ENCODE data around the gene NAAA. TPM values are rescaled to one million over a fixed set of nuclear protein-coding genes. Genes with fewer than 3 reads are reported as not detected.

The NAAA gene
- total and polyA plus RNA-seq, 9 of the 15 experiments (the other 6 are each of a cell fraction or from before 2014, with no cell fraction given) = 1.3 to 7.9 (median 5.9) TPM

DNA sequence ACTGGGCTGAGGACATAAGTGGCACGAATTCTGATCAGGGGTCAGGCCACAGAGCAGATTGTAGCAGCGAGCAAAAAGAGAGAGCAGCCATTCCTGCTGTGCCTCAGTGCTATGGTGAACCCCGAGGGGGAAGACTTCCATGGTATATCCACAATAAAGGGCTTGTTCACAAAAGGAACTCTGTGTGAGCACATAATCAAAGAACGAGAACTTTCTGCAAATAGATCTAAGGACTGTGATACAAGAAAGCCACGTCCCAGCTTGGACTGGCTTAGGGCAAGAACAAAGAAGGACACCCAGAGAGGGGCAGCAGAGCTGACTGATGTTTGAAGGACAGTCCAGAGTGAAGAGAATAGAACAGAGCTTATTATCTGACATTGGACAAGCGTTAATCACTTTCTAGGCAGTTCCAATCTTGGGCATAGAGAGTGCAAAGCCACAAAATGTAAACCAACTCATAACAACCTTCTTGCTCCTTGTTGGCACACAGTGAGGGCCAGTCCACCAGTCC, 62.5 kb downstream of the NAAA start:
- Histone ChIP-seq H2AFZ (ENCODE audit: low read depth, low read length) (no peak overlapping the region), H3K9ac (ENCODE audit: insufficient read depth in 1 of 2, low read depth in 2 of 2, low read length in 2 of 2) (no peak overlapping the region), H3K4me1 (replicated peaks in 1 of 2; ENCODE audit: control insufficient read depth in 2 of 2, insufficient read depth in 2 of 2, low read length in 2 of 2) (no peaks in the 10 kb centered on the region), H3K4me3 (no peak overlapping the region), H3K36me3 (ENCODE audit: control insufficient read depth, insufficient read depth, low read length) (no peaks in the 10 kb centered on the region), H3K9me1 (ENCODE audit: control insufficient read depth, insufficient read depth, low read length) (no peaks in the 10 kb centered on the region), H3K27me3 (ENCODE audit: control insufficient read depth in 2 of 2, insufficient read depth in 2 of 2, low read length in 2 of 2) (peaks cover 26 to 28% of the 10 kb centered on the region in 2 experiments), H3K9me3 (replicated peaks; ENCODE audit: control insufficient read depth, insufficient read depth, low read depth, low read length) (no peaks in the 10 kb centered on the region), H3K4me2 (ENCODE audit: insufficient read depth, low read length) (no peak overlapping the region), H4K20me1 (replicated peaks; ENCODE audit: control insufficient read depth, insufficient read depth, low read length) (no peaks in the 10 kb centered on the region), H3K27ac (ENCODE audit: extremely low read depth, low read depth, low read length) (no peak overlapping the region), H3K79me2 (ENCODE audit: control insufficient read depth, insufficient read depth, low read length) (no peaks in the 10 kb centered on the region)
- WGBS (ENCODE audit: insufficient coverage, low coverage, missing lambda C conversion rate) = 0% methylated on average over 6 of the region's 6 CpGs
- intact Hi-C loops (cut with micrococcal nuclease) = no loop called here
- in situ Hi-C loops (cut with MboI) = no loop called here
- CTCF ChIA-PET (ENCODE audit: low intra/inter-chr PET ratio) = no interaction called here
- POLR2A ChIA-PET = no interaction called here
- DNase-seq (ENCODE audit: extremely low read depth in 1 of 4, low spot score in 3 of 4) (no peak), FAIRE-seq (no peak), ATAC-seq (peak; percentile 35; the same call in 2 of the 3 replicates)
- BruUV-seq (replicated peaks) = no TSS peak
- no peak for TF ChIP-seq RNF2 (IDR thresholded peaks at IDR 0.05)
- TF ChIP-seq SRSF1 (IDR thresholded peaks at IDR 0.05; ENCODE audit: low read depth, low read length) = no peak
- TF ChIP-seq PRMT5 (CRISPR knock-in tag; IDR thresholded peaks at IDR 0.05) = no peak
- TF ChIP-seq ZNF134 (CRISPR knock-in tag; conservative IDR thresholded peaks at IDR 0.05) = no peak
- no peak for TF ChIP-seq CREM (IDR thresholded peaks at IDR 0.05; ENCODE audit: low read depth)
- no peak for TF ChIP-seq TAF9B (IDR thresholded peaks at IDR 0.05; ENCODE audit: partially characterized antibody)
- no peak for TF ChIP-seq MED1 (CRISPR knock-in tag; IDR thresholded peaks at IDR 0.05; ENCODE audit: borderline replicate concordance)
- TF ChIP-seq, protein P1, sequence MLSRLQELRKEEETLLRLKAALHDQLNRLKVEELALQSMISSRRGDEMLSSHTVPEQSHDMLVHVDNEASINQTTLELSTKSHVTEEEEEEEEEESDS (CRISPR knock-in tag; IDR thresholded peaks at IDR 0.05) = no peak
- no peak for TF ChIP-seq ETV5 (CRISPR knock-in tag; IDR thresholded peaks at IDR 0.05; ENCODE audit: low read depth)
- no peak for TF ChIP-seq ATF1 (CRISPR knock-in tag; IDR thresholded peaks at IDR 0.05)
- no peak for TF ChIP-seq ATF1 (tag; IDR thresholded peaks at IDR 0.05)
- TF ChIP-seq ILK (tag; IDR thresholded peaks at IDR 0.05; ENCODE audit: borderline replicate concordance, low read depth) = no peak
- TF ChIP-seq ZNF76 (CRISPR knock-in tag; IDR thresholded peaks at IDR 0.05; ENCODE audit: borderline replicate concordance) = no peak
- no peak for TF ChIP-seq ZEB2 (IDR thresholded peaks at IDR 0.05)
- no peak for TF ChIP-seq ZC3H4 (CRISPR knock-in tag; IDR thresholded peaks at IDR 0.05; ENCODE audit: borderline replicate concordance)
- no peak for TF ChIP-seq EGR1 (conservative IDR thresholded peaks at IDR 0.05)
- TF ChIP-seq GABPB1 (CRISPR knock-in tag; IDR thresholded peaks at IDR 0.05) = no peak
- TF ChIP-seq, protein P2, sequence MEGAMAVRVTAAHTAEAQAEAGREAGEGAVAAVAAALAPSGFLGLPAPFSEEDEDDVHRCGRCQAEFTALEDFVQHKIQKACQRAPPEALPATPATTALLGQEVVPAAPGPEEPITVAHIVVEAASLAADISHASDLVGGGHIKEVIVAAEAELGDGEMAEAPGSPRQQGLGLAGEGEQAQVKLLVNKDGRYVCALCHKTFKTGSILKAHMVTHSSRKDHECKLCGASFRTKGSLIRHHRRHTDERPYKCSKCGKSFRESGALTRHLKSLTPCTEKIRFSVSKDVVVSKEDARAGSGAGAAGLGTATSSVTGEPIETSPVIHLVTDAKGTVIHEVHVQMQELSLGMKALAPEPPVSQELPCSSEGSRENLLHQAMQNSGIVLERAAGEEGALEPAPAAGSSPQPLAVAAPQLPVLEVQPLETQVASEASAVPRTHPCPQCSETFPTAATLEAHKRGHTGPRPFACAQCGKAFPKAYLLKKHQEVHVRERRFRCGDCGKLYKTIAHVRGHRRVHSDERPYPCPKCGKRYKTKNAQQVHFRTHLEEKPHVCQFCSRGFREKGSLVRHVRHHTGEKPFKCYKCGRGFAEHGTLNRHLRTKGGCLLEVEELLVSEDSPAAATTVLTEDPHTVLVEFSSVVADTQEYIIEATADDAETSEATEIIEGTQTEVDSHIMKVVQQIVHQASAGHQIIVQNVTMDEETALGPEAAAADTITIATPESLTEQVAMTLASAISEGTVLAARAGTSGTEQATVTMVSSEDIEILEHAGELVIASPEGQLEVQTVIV (CRISPR knock-in tag; IDR thresholded peaks at IDR 0.05; ENCODE audit: borderline replicate concordance) = no peak
- TF ChIP-seq, protein P3, sequence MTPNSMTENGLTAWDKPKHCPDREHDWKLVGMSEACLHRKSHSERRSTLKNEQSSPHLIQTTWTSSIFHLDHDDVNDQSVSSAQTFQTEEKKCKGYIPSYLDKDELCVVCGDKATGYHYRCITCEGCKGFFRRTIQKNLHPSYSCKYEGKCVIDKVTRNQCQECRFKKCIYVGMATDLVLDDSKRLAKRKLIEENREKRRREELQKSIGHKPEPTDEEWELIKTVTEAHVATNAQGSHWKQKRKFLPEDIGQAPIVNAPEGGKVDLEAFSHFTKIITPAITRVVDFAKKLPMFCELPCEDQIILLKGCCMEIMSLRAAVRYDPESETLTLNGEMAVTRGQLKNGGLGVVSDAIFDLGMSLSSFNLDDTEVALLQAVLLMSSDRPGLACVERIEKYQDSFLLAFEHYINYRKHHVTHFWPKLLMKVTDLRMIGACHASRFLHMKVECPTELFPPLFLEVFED (CRISPR knock-in tag; conservative IDR thresholded peaks at IDR 0.05) = no peak
- TF ChIP-seq, protein P4, sequence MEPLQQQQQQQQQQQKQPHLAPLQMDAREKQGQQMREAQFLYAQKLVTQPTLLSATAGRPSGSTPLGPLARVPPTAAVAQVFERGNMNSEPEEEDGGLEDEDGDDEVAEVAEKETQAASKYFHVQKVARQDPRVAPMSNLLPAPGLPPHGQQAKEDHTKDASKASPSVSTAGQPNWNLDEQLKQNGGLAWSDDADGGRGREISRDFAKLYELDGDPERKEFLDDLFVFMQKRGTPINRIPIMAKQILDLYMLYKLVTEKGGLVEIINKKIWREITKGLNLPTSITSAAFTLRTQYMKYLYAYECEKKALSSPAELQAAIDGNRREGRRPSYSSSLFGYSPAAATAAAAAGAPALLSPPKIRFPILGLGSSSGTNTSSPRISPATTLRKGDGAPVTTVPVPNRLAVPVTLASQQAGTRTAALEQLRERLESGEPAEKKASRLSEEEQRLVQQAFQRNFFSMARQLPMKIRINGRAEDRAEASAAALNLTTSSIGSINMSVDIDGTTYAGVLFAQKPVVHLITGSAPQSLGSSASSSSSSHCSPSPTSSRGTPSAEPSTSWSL (CRISPR knock-in tag; IDR thresholded peaks at IDR 0.05; ENCODE audit: borderline replicate concordance) = no peak

Measured in K562 (cell line).